Activated T-cell treated with anti-CD3 and anti-CD28 coated beads, Interleukin-2, amount 50 U/mL, for 4 hours (primary cell): Measurements from ENCODE around the gene SPAG5. TPM values are rescaled to one million over a fixed set of nuclear protein-coding genes. Genes with fewer than 3 reads are reported as not detected.

Source experiments
- ATAC-seq, 2 donors: fragments of 200-7000 bp; cut with Tn5 transposase; one replicate each; pipeline ENCODE4 v1.10.0; 2021
- DNase-seq: peaks from one replicate; pipeline ENCODE4 v3.0.0-alpha.2; 2020
- H3K27me3 Mint-ChIP-seq: one replicate; pipeline ENCODE4 v1.8.0; 2021; ENCODE audit warnings: low read depth, mixed read lengths
- H3K36me3 Mint-ChIP-seq: one replicate; pipeline ENCODE4 v1.8.0; 2022; ENCODE audit warnings: mixed read lengths; ENCODE audit not compliant: insufficient read depth
- H3K4me1 Mint-ChIP-seq: one replicate; pipeline ENCODE4 v1.8.0; 2021; ENCODE audit warnings: low read depth, mixed read lengths
- H3K4me3 Mint-ChIP-seq: one replicate; pipeline ENCODE4 v1.8.0; 2021; ENCODE audit warnings: mild to moderate bottlenecking, moderate library complexity, mixed read lengths
- H3K9me3 Mint-ChIP-seq: one replicate; pipeline ENCODE4 v1.8.0; 2021; ENCODE audit warnings: mixed read lengths
- total RNA-seq, 3 donors: library from RNA; stranded (reverse); gene quantifications; one replicate each; pipeline ENCODE4 v1.2.1, GENCODE V29; 2021

The SPAG5 gene
- total RNA-seq, 3 donors from 2014 or later, result 23.8 to 30.4 (median 30.1) TPM

- ATAC-seq, result no peak
- Mint-ChIP-seq H3K4me1 (peaks cover 60% of the 10 kb centered on the region), H3K36me3 (peaks cover 4% of the 10 kb centered on the region)
These were observed 26.4 kb downstream of the SPAG5 start for GRCh38 chr17:28572259-28573039.

GRCh38 chr17:28571361-28572122, 27.3 kb downstream of the SPAG5 start, which contains the start of gene PIGS:
PIGS (minus strand) TSS chr17:28571524; CDS start chr17:28571496, 28 bp downstream.
- no peaks in the 10 kb centered on the region for H3K27me3 Mint-ChIP-seq
- peaks cover 57% of the 10 kb centered on the region for H3K4me1 Mint-ChIP-seq
- ATAC-seq (peak; percentile 99), DNase-seq (peak; percentile 85)
- H3K36me3 Mint-ChIP-seq, result peaks cover 7% of the 10 kb centered on the region
- peak within 1 kb of the TSS; percentile 97 for H3K4me3 Mint-ChIP-seq
- no peaks in the 10 kb centered on the region for H3K9me3 Mint-ChIP-seq

More at GRCh38 chr17:28572259-28573039, 26.4 kb downstream of the SPAG5 start:
- no peak for DNase-seq
- no peaks in the 10 kb centered on the region for H3K27me3 Mint-ChIP-seq
- no peaks in the 10 kb centered on the region for H3K9me3 Mint-ChIP-seq
- peak overlapping the region; percentile 97 for H3K4me3 Mint-ChIP-seq

GRCh38 chr17:28570716-28571360, 28.0 kb downstream of the SPAG5 start:
- Mint-ChIP-seq H3K36me3 (peaks cover 7% of the 10 kb centered on the region), H3K27me3 (no peaks in the 10 kb centered on the region), H3K9me3 (no peaks in the 10 kb centered on the region), H3K4me3 (peak overlapping the region; percentile 97), H3K4me1 (peaks cover 50% of the 10 kb centered on the region)
- ATAC-seq (peak; percentile 65 to 67), DNase-seq (peak; percentile 34)

- DNase-seq, result no peak
- Mint-ChIP-seq H3K9me3 (no peaks in the 10 kb centered on the region), H3K4me1 (peaks cover 56% of the 10 kb centered on the region), H3K4me3 (peak overlapping the region; percentile 97), H3K36me3 (peaks cover 11% of the 10 kb centered on the region), H3K27me3 (no peaks in the 10 kb centered on the region)
- ATAC-seq, result no peak
These were observed 29.4 kb downstream of the SPAG5 start for GRCh38 chr17:28569446-28569845.

- Mint-ChIP-seq H3K27me3 (no peaks in the 10 kb centered on the region), H3K36me3 (peaks cover 16% of the 10 kb centered on the region), H3K9me3 (no peaks in the 10 kb centered on the region), H3K4me1 (peaks cover 48% of the 10 kb centered on the region), H3K4me3 (no peak overlapping the region)
- ATAC-seq (no peak), DNase-seq (no peak)
These were observed 31.2 kb downstream of the SPAG5 start for GRCh38 chr17:28567604-28568003.

- Mint-ChIP-seq H3K9me3 (no peaks in the 10 kb centered on the region), H3K36me3 (peaks cover 29% of the 10 kb centered on the region), H3K4me1 (peaks cover 21% of the 10 kb centered on the region), H3K4me3 (no peak overlapping the region), H3K27me3 (no peaks in the 10 kb centered on the region)
- ATAC-seq, result no peak
- DNase-seq, result no peak
These were observed 35.4 kb downstream of the SPAG5 start for GRCh38 chr17:28563475-28563874.

GRCh38 chr17:28555022-28555421, 43.8 kb downstream of the SPAG5 start:
- no peak for ATAC-seq
- no peak for DNase-seq
- no peak overlapping the region for H3K4me3 Mint-ChIP-seq
- H3K9me3 Mint-ChIP-seq, result no peaks in the 10 kb centered on the region
- H3K36me3 Mint-ChIP-seq, result peaks cover 45% of the 10 kb centered on the region
- no peaks in the 10 kb centered on the region for H3K27me3 Mint-ChIP-seq
- H3K4me1 Mint-ChIP-seq, result peaks cover 27% of the 10 kb centered on the region

- Mint-ChIP-seq H3K27me3 (no peaks in the 10 kb centered on the region), H3K9me3 (no peaks in the 10 kb centered on the region), H3K4me3 (no peak overlapping the region), H3K4me1 (peaks cover 32% of the 10 kb centered on the region), H3K36me3 (peaks cover 40% of the 10 kb centered on the region)
- no peak for DNase-seq
- no peak for ATAC-seq
These were observed 44.3 kb downstream of the SPAG5 start for GRCh38 chr17:28554565-28554964.

- peaks cover 35% of the 10 kb centered on the region for H3K36me3 Mint-ChIP-seq
- ATAC-seq (no peak), DNase-seq (no peak)
- peaks cover 47% of the 10 kb centered on the region for H3K4me1 Mint-ChIP-seq
- H3K27me3 Mint-ChIP-seq, result no peaks in the 10 kb centered on the region
- peak overlapping the region; percentile 91 for H3K4me3 Mint-ChIP-seq
- H3K9me3 Mint-ChIP-seq, result no peaks in the 10 kb centered on the region
These were observed 45.8 kb downstream of the SPAG5 start for GRCh38 chr17:28553000-28553505.

- no peaks in the 10 kb centered on the region for H3K9me3 Mint-ChIP-seq
- H3K36me3 Mint-ChIP-seq, result peaks cover 31% of the 10 kb centered on the region
- ATAC-seq (peak; percentile 90 to 91), DNase-seq (peak; percentile 74)
- peaks cover 52% of the 10 kb centered on the region for H3K4me1 Mint-ChIP-seq
- peak within 1 kb of the TSS; percentile 91 for H3K4me3 Mint-ChIP-seq
- no peaks in the 10 kb centered on the region for H3K27me3 Mint-ChIP-seq
These were observed 46.4 kb downstream of the SPAG5 start, which contains the start of gene UNC119 for GRCh38 chr17:28552176-28552999. UNC119 (minus strand) TSS chr17:28552624; CDS start chr17:28552557, 67 bp downstream.

GRCh38 chr17:28551421-28552175, 47.2 kb downstream of the SPAG5 start:
- peaks cover 24% of the 10 kb centered on the region for H3K36me3 Mint-ChIP-seq
- DNase-seq (no peak), ATAC-seq (no peak)
- peak overlapping the region; percentile 91 for H3K4me3 Mint-ChIP-seq
- no peaks in the 10 kb centered on the region for H3K27me3 Mint-ChIP-seq
- peaks cover 53% of the 10 kb centered on the region for H3K4me1 Mint-ChIP-seq
- no peaks in the 10 kb centered on the region for H3K9me3 Mint-ChIP-seq

- ATAC-seq (no peak), DNase-seq (no peak)
- Mint-ChIP-seq H3K4me1 (peaks cover 53% of the 10 kb centered on the region), H3K4me3 (peak overlapping the region; percentile 91), H3K9me3 (no peaks in the 10 kb centered on the region), H3K27me3 (no peaks in the 10 kb centered on the region), H3K36me3 (peaks cover 18% of the 10 kb centered on the region)
These were observed 48.0 kb downstream of the SPAG5 start for GRCh38 chr17:28550858-28551257.
